Measurements from ENCODE around the gene RIOK3.
A peak's percentile ranks its signal among the peaks of the same experiment; 100 is the strongest.
"Not testable (repeated sequence)": the region's sequence is repeated elsewhere in the genome, so short reads cannot be mapped to it uniquely, and the experiment has no call there.

The RIOK3 gene, protein sequence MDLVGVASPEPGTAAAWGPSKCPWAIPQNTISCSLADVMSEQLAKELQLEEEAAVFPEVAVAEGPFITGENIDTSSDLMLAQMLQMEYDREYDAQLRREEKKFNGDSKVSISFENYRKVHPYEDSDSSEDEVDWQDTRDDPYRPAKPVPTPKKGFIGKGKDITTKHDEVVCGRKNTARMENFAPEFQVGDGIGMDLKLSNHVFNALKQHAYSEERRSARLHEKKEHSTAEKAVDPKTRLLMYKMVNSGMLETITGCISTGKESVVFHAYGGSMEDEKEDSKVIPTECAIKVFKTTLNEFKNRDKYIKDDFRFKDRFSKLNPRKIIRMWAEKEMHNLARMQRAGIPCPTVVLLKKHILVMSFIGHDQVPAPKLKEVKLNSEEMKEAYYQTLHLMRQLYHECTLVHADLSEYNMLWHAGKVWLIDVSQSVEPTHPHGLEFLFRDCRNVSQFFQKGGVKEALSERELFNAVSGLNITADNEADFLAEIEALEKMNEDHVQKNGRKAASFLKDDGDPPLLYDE

DNA sequence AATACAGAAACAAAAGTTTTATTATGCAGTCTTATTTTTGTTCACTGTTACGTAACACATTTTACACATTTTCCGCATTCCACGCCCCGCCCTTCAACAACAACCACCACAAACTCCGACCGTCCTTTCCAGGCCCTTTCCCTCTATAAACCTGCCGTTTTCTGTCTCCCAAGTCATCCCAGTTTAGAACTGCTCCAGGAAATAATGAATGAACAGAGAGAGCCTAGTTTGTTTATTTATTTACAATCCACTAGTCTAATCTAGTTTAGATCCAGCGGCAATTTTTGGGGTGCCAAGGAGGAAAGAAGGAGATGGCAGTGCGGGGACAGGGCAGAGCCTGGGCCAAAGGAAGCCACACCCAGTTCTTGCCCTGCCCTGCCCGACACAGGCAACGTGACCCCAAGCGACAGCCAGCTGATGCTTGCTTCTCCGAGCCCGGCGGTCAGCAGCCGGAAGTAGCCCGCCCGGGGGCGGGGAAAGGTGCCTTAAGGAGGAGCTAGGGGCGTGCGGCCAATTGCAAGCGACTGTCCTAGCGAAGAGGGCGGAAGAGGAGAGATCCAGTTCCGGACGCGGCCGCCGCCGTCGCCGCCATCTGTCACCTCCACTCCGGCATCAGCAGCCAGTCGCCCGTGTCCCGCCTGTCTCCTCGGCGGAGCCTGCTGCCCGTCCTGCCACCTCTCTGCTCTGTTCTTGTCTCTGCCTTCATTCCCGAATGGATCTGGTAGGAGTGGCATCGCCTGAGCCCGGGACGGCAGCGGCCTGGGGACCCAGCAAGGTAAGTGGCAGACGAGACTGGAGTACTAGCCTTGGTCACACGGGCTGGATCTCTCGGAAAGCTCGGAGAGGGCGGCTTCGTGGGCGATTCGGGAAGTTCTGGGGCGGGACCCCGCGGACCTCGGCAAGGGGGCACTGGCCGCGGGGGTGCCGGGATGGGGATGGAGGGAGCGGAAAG, at the start of gene RIOK3:
RIOK3 (plus strand) TSS at position 560 of the 952 bp plus-strand sequence; CDS start at position 713, 153 bp downstream.
- peak; percentile 100 for DNase-seq

DNA sequence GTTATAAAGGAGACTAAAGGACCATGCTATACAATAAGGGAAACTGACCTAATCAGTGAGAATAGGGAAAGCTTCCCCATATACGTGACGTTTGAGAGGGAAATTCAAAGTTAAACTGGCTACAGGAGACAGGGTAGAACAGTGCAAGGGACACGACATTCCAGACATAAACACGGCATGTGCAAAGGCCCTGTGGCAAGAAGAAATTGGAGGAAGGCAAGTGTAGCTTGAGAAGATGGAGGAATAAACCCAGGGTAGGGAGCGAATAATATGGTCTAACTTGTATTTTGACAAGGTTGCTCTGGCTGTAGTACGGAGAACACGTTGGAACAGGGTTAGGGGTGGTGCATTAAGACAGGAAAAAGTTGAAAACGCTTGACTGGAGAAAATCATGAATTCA, 49.8 kb upstream of the RIOK3 start:
- no peak for DNase-seq

GRCh38 chr18:23405636-23406035, 47.5 kb upstream of the RIOK3 start:
- no peak for DNase-seq

DNA sequence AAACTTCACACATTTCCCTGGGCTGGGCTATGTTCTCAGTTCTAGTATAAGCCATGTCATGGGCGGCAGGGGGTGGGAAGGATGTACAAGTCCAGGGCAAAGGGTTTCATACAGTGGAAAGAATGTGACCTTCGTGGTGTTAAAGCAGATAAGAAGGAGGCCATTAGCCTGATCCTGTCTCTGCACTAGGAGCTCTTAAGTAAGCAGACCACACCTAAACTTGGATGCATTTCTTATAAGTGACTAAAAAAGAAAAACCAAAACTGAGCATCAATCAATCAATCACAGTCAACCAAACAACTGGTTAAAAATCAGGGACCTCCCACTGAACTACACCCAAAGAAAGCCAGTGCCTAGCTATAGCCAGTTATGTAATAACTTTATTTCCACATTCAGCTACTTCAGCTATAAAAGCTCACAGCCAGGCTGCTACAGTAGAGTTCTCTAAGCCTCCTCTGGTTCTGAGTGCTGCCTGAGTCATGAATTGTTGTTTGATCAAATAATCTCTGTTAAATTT, 46.8 kb upstream of the RIOK3 start:
- DNase-seq: no peak

DNA sequence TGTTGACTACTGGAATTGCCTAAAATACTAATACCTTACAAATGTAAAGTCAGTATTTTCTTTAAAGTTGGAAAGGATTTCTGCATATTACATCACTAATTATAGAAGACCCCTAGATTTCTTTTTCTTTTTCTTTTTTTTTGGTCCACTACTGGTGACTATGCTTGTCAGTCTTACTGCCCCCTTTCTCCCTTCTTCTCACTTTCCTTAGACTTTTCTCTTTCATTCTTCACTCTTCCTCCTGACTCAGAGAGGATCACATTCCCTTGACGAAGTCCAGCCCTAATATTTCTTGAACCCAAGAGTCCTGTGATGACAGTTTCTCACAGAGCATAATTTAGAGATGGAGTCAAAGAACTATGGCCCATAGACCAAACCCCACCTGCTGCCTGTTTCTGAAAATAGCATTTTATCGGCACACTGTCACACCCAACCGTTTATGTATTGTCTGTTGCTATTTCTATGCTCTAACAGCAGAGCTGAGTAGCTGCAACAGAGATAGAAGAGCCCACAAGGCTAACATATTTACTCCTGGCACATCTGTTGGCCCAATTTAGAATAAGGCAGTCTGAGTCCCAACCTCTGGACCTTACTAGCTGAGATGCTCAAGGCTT, 40.6 kb upstream of the RIOK3 start:
- peak; percentile 26 for DNase-seq

DNA sequence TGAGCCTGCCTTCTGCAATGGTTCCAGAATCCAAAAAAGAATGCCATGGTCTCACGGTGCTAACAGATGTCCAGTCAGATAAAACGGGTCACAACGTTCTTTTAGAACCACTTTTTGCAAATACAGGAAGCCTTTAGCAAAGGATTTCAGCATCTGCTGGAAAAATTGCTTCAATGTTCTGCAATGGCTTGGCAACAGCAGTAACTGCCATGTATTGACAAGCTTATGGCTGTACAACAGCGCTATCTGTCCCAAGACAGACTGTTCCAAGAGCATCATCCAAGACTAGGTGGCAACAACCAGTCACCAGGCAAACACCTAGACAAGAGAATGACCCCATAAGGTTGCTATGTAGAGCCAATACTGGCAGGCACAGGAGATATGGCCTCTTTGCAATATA, 37.6 kb upstream of the RIOK3 start:
- no peak for DNase-seq

DNA sequence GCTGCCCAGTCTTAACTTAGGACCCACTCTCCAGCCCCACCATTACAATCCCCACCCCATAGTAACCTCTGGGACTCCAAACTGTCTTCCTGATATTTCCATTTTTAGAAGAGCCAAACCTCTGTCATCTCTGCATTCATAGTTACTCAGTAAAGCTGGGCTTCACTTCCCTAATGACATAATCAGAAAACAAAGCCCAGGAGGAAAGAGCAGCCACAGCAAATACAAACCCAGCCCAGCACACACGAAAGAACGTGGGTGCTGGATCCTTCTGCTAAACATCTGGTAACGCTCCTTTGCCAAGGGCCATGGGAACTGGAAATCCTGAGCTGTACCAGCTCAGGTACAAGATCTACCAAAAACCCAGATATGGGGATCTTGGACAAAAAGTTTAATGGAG, 36.8 kb upstream of the RIOK3 start:
- DNase-seq: no peak

DNA sequence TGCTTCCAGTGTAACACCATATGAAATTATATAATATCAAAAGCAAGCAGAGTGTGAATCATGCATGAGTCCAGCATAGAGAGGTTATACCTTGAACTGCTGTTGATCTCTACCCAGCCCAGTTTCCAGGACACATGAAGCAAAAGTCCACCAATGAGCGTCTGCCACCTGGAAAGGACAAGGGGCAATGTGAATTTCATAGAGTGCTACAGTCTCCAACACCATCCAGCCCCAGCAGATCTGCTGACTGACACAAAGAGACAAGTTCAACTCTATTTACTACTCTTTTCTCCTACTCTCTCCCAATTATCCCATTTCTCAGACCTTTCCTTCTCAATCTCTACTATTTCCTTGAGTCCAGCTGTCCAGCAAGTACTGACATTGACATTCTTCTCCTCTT, 31.8 kb upstream of the RIOK3 start:
- DNase-seq: no peak

GRCh38 chr18:23422751-23423418, 30.2 kb upstream of the RIOK3 start:
- DNase-seq: peak; percentile 93

DNA sequence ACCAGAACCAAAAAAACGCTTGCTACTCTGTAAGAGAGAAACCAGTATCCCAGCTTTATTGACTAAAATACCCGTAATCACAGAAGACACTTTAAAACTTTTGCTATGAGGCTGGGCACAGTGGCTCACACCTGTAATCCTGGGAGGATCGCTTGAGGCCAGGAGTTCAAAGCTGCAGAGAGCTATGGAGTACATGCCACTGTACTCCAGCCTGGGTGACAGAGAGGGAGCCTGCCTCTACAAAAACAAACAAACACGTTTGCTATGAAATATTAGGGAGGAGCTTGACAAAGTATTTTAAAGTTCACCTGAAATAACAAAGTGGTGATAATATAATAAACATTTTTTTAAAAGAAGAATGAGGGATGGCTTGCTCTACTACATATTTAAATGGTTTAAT, 28.5 kb upstream of the RIOK3 start:
- no peak for DNase-seq

- DNase-seq: no peak
These were observed 24.3 kb upstream of the RIOK3 start for GRCh38 chr18:23428821-23429220.

GRCh38 chr18:23429538-23429937, 23.5 kb upstream of the RIOK3 start:
- not testable (repeated sequence) for DNase-seq

DNA sequence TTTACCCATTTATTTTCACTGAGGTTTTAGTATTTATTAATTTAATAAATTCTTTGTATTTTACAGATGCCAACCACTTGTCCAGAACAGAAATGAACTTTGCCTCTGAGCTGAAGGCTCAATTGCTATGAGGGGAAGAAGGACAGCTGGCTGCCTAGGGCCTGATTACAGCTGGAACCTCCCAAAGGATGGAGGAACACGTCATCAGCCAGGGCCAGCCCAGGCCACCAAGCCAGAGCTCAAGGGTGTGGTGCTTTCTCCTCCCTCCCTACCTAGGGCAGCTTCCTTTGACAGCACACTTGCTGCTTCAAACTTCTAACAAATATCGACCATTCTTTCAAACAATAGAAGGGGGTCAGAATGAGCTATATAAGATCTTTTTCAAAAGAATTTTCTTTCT, 19.7 kb upstream of the RIOK3 start:
- DNase-seq: no peak

DNA sequence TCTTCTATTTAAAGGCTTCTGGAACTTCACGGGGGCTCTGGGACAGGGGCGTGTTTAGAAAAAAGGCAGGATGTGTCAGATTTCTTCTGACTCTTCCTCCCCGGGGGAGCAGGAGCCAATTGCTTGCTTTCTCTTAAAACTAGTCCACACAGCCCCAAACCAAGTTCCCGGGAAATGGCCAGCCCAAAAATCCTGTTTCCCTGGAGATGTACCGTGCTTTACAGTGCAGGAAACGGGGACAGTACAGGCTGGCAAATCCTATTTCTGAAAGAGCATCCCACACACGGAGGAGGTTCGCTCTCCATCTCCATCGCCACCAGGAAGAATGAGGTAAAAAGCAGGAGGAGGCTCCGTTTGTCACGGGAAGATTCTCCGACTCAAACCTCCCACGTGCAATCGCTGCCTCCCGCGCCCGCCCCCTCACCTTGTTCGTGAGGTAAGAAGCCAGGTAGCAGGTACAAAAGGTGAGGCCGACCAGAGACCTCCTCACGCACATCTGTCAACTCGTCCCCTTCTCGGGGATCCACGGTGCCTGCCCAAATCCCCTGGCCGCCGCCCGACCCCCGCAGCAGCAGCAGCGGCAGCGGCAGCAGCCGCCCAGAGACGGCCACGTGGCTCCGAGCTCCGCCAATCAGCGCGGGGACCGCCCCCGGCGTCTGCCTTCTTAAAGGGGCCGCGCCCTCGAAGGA, 15.6 kb upstream of the RIOK3 start:
- DNase-seq: peak; percentile 96

GRCh38 chr18:23438046-23438377, 15.1 kb upstream of the RIOK3 start:
- DNase-seq: no peak

DNA sequence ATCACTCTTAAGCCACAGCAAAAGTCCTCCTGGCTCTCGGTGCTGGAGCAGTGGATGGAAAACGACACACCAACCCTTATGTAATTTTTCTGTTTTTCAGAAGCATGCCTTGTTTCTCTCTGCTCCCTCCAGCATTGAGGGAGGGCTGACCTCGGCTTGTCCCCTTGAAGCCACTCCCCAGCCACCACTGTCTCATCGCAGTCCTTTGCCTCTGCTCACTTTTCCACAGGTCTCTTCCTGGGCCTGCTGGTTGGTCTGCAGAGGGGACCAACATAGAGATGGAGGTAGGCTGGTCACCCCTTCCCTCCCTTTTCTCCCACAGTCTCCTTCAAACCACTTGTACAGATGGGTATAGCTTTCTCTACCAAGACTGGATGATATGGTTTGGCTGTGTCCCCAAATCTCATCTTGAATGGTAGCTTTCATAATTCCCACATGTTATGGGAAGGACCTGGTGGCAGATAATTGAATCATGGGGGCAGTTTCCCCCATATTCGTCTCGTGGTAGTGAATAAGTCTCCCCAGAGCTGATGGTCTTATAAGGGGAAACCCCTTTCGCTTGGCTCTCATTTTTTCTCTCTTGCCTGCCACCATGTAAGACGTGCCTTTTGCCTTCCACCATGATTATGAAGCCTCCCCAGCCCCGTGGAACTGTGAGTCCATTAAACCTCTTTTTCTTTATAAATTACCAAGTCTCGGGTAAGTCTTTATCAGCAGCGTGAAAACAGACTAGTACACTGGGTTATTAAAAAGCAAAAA, 14.3 kb upstream of the RIOK3 start:
- peak; percentile 45 for DNase-seq

GRCh38 chr18:23440131-23440530, 13.0 kb upstream of the RIOK3 start:
- DNase-seq: peak; percentile 42

- DNase-seq: no peak
These were observed 10.1 kb upstream of the RIOK3 start for GRCh38 chr18:23442958-23443357.

- no peak for DNase-seq
These were observed 4.8 kb upstream of the RIOK3 start for GRCh38 chr18:23448291-23448690.

- peak; percentile 27 for DNase-seq
These were observed 3.1 kb upstream of the RIOK3 start for GRCh38 chr18:23450022-23450421.

DNA sequence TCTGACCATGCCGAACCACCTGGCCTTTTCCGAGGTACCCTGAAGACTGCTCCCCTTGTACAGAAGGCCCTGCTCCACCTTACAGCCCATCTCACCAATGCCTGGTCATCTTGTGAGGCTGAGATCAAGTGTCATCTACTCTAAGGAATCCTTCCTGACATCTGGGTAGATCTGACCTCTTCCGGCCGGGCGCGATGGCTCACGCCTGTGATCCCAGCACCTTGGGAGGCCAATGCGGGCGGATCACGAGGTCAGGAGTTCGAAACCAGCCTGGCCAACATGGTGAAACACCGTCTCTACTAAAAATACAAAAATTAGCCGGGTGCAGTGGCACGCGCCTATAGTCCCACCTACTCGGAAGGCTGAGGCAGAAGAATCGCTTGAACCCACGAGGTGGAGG, 2.1 kb upstream of the RIOK3 start:
- no peak for DNase-seq
